PFSK-1 (cell line): ENCODE data around the gene ZBTB26. TPM values are rescaled to one million over a fixed set of nuclear protein-coding genes. Genes with fewer than 3 reads are reported as not detected.

ENCODE experiments used
- FOXP2 ChIP-seq: optimal IDR thresholded peaks from 2 replicates; pipeline ENCODE3; 2011; ENCODE audit warnings: borderline replicate concordance, control low read depth, inconsistent platforms; ENCODE audit not compliant: insufficient read depth; ENCODE audit errors: extremely low read length, extremely low read depth
- POLR2AphosphoS5 ChIP-seq: IDR thresholded peaks from 2 replicates; pipeline ENCODE4 v1.6.1; 2012; ENCODE audit warnings: low read depth, mild to moderate bottlenecking, control low read depth, low read length, moderate library complexity
- REST ChIP-seq, 2 experiments: IDR thresholded peaks; 2 replicates each; pipeline versions ENCODE4 v1.6.1 to v1.8.0; 2011 to 2012; ENCODE audit warnings: low read depth in 2 of 2, low read length in 2 of 2, control low read depth in 1 of 2, inconsistent platforms in 1 of 2, mild to moderate bottlenecking in 1 of 2, moderate library complexity in 1 of 2; ENCODE audit not compliant: insufficient read depth in 1 of 2
- SIN3A ChIP-seq: IDR thresholded peaks from 2 replicates; pipeline ENCODE4 v1.6.1; 2012; ENCODE audit warnings: mild to moderate bottlenecking, low read length, moderate library complexity, borderline replicate concordance; ENCODE audit not compliant: insufficient read depth
- TAF1 ChIP-seq: IDR thresholded peaks from 2 replicates; pipeline ENCODE4 v1.6.1; 2012; ENCODE audit warnings: low read length, control low read depth, borderline replicate concordance; ENCODE audit not compliant: insufficient read depth
- polyA plus RNA-seq: library from polyadenylated mRNA; unstranded; fragments of >200 nt; gene quantifications from one replicate; pipeline ENCODE4 v1.2.1, GENCODE V29; 2012; ENCODE audit warnings: low read depth, missing spikeins; ENCODE audit not compliant: insufficient read length

The ZBTB26 gene, protein sequence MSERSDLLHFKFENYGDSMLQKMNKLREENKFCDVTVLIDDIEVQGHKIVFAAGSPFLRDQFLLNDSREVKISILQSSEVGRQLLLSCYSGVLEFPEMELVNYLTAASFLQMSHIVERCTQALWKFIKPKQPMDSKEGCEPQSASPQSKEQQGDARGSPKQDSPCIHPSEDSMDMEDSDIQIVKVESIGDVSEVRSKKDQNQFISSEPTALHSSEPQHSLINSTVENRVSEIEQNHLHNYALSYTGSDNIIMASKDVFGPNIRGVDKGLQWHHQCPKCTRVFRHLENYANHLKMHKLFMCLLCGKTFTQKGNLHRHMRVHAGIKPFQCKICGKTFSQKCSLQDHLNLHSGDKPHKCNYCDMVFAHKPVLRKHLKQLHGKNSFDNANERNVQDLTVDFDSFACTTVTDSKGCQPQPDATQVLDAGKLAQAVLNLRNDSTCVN
- 0.98 TPM for polyA plus RNA-seq

DNA sequence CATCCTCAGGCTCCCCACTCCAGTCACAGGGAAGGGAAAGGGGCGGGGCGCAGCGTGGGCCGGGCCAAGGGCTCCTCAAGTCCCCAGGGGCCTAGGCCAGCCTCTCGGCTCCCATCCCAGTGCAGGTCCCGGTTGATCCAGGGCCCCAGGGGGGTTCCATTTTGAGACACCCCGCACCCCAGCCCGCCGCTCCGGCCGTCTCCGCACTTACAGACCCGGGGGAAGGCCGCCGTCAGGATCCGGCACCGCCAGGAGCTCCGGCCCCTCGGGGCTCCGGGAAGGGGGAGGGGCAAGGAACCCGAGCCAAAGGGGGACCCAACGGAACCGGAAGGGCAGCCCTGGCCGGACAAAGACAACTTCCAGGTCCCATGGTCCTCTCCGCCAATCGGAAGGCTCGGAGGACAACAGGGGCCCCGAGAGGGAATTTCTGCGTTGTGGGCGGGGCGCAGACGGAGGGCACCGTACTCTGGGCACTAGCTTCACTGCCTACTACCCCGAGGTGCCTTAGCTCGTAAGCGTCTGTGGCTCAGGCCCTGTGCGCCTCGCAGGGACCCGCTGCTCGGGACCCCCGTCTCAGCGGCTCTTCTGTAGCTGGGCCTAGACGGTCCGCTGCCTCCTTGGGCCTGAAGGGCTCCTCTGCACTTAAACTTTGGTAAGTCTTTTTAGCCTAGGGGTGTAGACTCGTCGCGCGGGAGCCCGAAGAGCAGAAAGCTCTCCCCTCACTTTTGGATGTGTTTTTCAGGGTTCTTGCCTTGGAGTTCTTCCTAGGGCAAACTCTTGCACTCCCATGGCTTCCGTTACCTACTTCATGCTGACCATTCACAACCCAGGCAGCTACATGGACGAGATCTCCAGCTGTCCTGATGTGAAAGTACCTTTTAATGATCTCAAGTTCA is at the start of gene ZBTB26:
Gene ZBTB26 (minus strand): TSS at position 287 of the 896 bp plus-strand sequence. CDS start 11,578 bp downstream, outside the sequence.
- TF ChIP-seq POLR2AphosphoS5 = peak; percentile 81
- 0 out of 4 replicates have a peak, but pooled peaks of 1 of the 2 experiments have one; percentile 26 for TF ChIP-seq REST (IDR thresholded peaks at IDR 0.05; ENCODE audit: insufficient read depth in 1 of 2, low read depth in 2 of 2, low read length in 2 of 2)
- TF ChIP-seq SIN3A = 0 out of 2 replicates have a peak, but pooled peaks have one; percentile 93
- peak; percentile 66 for TF ChIP-seq FOXP2
- peak; percentile 74; the same call in 1 of the 2 replicates for TF ChIP-seq TAF1

DNA sequence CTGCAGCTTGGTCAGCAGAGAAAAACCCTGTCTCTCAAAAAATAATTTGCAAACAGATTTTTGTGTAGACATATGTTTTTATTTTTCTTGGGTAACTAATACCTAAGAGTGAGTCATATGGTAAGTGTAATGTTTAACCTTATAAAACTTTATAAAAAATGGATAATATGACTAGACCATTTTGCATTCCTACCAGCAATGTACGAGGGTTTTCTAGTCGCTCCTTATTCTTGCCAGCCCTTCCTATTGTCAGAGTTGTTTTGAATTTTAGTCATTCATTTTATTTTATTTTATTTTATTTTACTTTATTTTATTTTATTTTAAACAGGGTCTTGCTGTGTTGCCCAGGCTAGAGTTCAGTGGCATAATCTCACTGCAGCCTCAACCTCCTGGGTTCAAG is 47.3 kb upstream of the ZBTB26 start:
- TF ChIP-seq FOXP2 (no peak), SIN3A (no peak), TAF1 (no peak), REST (IDR thresholded peaks at IDR 0.05; ENCODE audit: insufficient read depth in 1 of 2, low read depth in 2 of 2, low read length in 2 of 2) (no peak), POLR2AphosphoS5 (no peak)

DNA sequence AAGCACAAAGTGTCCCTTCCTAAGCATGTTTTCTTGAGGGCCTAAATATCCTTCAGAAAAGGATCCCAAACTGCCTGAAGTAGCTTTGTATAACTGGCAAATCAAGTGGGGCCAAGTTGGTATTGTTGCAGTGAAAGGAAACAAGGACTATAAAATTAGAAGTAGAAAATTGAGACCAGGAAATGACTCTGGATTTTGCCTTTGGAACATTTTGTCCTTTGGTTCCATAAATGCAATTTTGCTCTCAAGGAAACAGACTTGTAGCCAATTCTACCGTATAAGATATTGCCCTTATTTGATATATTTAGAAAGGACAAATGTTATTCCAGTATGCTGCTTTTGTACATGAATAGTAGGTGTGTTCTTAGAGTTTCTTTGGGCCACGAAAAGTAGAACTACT is 43.9 kb upstream of the ZBTB26 start:
- TF ChIP-seq FOXP2 (no peak), REST (IDR thresholded peaks at IDR 0.05; ENCODE audit: insufficient read depth in 1 of 2, low read depth in 2 of 2, low read length in 2 of 2) (no peak), SIN3A (no peak), POLR2AphosphoS5 (no peak), TAF1 (no peak)

DNA sequence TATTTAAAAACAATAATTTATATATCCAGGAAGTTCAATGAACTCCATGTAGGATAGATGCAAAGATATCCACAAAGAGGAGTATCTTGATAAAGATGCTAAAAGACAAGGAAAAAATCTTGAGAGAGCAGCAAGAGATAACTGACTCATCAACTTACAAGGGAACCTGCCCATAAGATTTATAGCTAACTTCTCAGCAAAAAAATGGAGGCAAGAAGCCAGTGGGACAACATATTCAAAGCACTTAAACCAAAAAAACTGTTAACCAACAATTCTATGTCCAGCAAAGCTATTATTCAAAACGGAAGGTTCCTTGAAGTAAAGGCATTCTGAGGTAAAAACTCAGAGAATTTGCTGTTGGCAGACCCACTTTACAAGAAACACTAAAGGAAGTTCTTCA is 29.8 kb upstream of the ZBTB26 start:
- TF ChIP-seq REST (IDR thresholded peaks at IDR 0.05; ENCODE audit: insufficient read depth in 1 of 2, low read depth in 2 of 2, low read length in 2 of 2) (no peak), FOXP2 (no peak), SIN3A (no peak), POLR2AphosphoS5 (no peak), TAF1 (no peak)
